ENCODE data around the gene ARHGAP45. TPM values are rescaled to one million over a fixed set of nuclear protein-coding genes. Genes with fewer than 3 reads are reported as not detected.

ARHGAP45 gene
- total RNA-seq, 4 donors from 2014 or later = 0.83 to 7.6 (median 3.4) TPM

- DNase-seq = no peak
- H3K4me3 ChIP-seq = no peak overlapping the region
- TF ChIP-seq POLR2A (IDR thresholded peaks at IDR 0.05) (no peak), CTCF (IDR thresholded peaks at IDR 0.05 in 4 of 5, conservative IDR thresholded peaks at IDR 0.05 in 1 of 5) (no peak)
- no peaks in the 10 kb centered on the region for H3K4me1 ChIP-seq
- H3K27me3 ChIP-seq = no peaks in the 10 kb centered on the region
- peaks cover 5 to 28% (median 6%) of the 10 kb centered on the region in 3 donors for H3K9me3 ChIP-seq
- H3K27ac ChIP-seq = no peak overlapping the region
- in situ Hi-C loops (cut with MboI; ENCODE audit: low sequenced_read_pairs in 4 of 4) = no loop called here
- H3K36me3 ChIP-seq = peaks cover 0 to 53% of the 10 kb centered on the region in 2 donors
- intact Hi-C loops (cut with DNase I; ENCODE audit: low total_unique reads) = no loop called here
- no peak for ATAC-seq
These were observed 12.6 kb upstream of the ARHGAP45 start for GRCh38 chr19:1054102-1055027.

GRCh38 chr19:1055028-1055425, 11.9 kb upstream of the ARHGAP45 start:
- Histone ChIP-seq H3K9me3 (peaks cover 5 to 28% (median 6%) of the 10 kb centered on the region in 3 donors), H3K27me3 (no peaks in the 10 kb centered on the region), H3K27ac (no peak overlapping the region), H3K4me3 (no peak overlapping the region), H3K36me3 (peaks cover 0 to 59% of the 10 kb centered on the region in 2 donors), H3K4me1 (no peaks in the 10 kb centered on the region)
- no peak for DNase-seq
- TF ChIP-seq POLR2A (IDR thresholded peaks at IDR 0.05) = no peak
- TF ChIP-seq CTCF (IDR thresholded peaks at IDR 0.05 in 4 of 5, conservative IDR thresholded peaks at IDR 0.05 in 1 of 5) = no peak
- in situ Hi-C loops (cut with MboI; ENCODE audit: low sequenced_read_pairs in 4 of 4) (no loop called here), intact Hi-C loops (cut with DNase I; ENCODE audit: low total_unique reads) (no loop called here)
- no peak for ATAC-seq

- in situ Hi-C loops (cut with MboI; ENCODE audit: low sequenced_read_pairs in 4 of 4) = no loop called here
These were observed 10.9 kb upstream of the ARHGAP45 start for GRCh38 chr19:1055886-1056620.

More at GRCh38 chr19:1055886-1056620, 10.9 kb upstream of the ARHGAP45 start:
- H3K27ac ChIP-seq = no peak overlapping the region
- peaks cover 5 to 28% (median 6%) of the 10 kb centered on the region in 3 donors for H3K9me3 ChIP-seq
- no peak overlapping the region for H3K4me3 ChIP-seq
- intact Hi-C loops (cut with DNase I; ENCODE audit: low total_unique reads) = no loop called here
- peaks cover 0 to 59% of the 10 kb centered on the region in 2 donors for H3K36me3 ChIP-seq
- TF ChIP-seq CTCF (IDR thresholded peaks at IDR 0.05 in 4 of 5, conservative IDR thresholded peaks at IDR 0.05 in 1 of 5) (no peak), POLR2A (IDR thresholded peaks at IDR 0.05) (no peak)
- DNase-seq (no peak), ATAC-seq (no peak)
- H3K4me1 ChIP-seq = no peaks in the 10 kb centered on the region
- H3K27me3 ChIP-seq = no peaks in the 10 kb centered on the region

Data from gastrocnemius medialis (tissue), 4 donors.